NCI-H1048 (cell line): ENCODE data around the gene ATP2C1.
A peak's percentile ranks its signal among the peaks of the same experiment; 100 is the strongest.
"Not testable (repeated sequence)": the region's sequence is repeated elsewhere in the genome, so short reads cannot be mapped to it uniquely, and the experiment has no call there.

Source experiments
- DNase-seq: peaks from one replicate; lab custom pipeline; 2025; lab: John Stamatoyannopoulos, UW

ATP2C1 gene

DNA sequence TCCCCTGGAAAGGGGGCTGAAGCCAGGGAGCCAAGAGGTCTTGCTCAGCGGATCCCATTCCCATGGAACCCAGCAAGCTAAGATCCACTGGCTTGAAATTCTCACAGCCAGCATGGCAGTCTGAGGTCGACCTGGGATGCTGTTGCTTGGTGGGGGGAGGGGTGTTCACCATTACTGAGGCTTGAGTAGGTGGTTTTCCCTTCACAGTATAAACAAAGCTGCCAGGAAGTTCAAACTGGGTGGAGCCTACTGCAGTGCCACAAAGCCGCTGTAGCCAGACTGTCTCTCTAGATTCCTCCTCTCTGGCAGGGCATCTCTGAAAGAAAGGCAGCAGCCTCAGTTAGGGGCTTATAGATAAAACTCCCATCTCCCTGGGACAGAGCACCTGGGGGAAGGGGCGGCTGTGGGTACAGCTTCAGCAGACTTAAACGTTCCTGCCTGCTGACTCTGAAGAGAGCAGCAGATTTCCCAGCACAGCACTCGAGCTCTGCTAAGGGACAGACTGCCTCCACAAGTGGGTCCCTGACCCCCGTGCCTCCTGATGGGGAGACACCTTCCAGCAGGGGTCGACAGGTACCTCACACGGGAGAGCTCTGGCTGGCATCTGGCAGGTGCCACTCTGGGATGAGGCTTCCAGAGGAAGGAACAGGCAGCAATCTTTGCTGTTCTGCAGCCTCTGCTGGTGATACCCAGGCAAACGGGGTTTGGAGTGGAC lies 148.5 kb downstream of the ATP2C1 start:
- DNase-seq, result not testable (repeated sequence)

DNA sequence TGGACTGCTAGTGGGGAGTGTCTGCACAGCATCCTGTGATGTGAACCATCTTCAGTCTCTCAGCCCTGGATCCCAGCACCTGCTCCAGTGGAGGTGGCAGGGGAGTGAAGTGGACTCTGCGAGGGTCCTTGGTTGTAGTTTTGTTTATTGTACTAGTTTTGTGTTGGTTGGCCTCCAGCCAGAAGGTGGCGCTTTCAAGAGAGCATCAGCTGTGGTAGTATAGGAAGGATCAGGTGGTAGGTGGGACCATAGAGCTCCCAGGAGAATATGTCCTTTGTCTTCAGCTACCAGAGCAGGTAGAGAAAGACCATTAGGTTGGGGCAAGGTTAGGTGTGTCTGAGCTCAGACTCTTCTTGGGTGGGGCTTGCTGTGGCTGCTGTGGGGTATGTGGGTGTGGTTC lies 153.7 kb downstream of the ATP2C1 start:
- DNase-seq, result peak; percentile 23

DNA sequence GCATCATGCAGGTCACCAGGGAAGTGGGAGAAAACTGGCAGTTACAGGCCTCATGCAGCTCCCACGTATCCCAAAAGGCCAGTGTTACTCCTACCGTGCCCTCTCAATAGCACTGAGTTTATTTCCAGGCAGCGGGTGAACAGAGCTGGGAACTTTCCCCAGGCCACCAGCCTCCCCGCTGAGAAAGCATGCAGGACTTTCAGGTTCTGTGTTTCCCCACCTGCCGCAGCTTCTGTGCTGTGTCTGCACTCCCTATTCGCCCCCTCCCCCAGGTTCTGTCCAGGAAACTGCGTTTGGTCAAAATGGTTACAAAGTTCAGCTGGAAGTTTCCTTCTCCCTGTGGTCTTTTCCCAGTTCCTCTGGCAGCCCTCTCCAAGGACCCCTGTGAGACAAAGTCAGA lies 154.1 kb downstream of the ATP2C1 start:
- DNase-seq, result no peak

DNA sequence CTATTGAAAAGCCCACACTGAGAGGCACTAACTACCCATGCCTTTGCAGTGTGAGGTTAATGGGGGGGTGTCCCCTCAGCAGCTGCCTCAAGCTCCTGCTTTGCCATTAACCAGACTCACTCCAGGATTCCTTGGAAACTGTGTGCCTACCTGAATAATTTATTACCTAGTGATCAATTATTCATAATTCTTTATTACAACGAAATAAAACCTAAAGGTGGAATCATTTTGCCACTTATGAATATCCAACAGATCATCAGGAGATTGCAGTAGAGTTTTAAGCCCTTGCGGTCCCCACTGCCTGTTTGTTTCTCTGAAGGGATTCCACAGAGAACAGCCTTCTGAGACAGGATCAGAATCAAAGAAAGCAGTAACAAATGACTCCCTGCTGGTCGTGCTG lies 156.1 kb downstream of the ATP2C1 start:
- no peak for DNase-seq

DNA sequence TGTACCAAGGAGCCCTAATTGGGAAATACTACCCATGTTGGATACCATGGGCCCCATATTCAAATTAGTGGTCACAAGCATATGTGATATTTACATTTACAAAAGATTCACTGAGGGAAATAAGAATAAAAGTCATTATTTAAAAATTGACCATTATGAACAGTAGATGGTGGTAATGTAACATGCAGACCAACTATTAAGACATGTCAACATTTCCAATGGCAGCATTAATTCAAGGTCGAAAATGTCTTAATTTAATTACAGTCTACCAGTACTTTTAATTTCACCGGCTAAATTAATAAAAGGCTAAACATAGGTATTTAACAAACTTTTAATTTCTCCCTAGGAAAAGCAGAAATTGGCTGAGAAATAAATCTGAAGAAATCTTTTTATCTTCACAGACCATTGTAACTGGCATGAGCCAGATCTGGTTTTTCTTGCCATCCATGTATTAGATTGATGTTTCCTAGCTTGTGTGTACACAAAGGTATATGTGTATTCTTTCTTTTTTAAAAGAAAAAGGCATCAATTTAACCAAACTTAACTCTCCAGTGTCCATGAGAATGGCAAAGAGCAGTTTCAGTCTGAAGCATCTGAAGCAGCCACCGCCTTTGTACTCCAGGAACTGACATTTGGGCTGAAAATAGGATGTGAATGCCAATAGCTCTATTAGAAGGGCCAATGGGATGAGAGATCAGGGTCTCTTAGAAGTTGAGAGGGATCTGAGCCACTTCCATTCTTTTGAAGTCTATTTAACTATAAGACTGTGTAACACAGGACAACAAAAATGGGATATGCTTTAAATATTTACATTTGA lies 159.4 kb downstream of the ATP2C1 start:
- DNase-seq, result no peak
